Transverse colon (tissue), 4 donors: Measurements from ENCODE around the gene PPP3CA. TPM values are rescaled to one million over a fixed set of nuclear protein-coding genes. Genes with fewer than 3 reads are reported as not detected.

ENCODE experiments used
- DNase-seq: peaks from one replicate; pipeline ENCODE4 v3.0.0-alpha.2; 2019
- H3K27ac ChIP-seq, 4 donors: fragments of 200-600 bp; sonication (generic); 2 replicates each; pipeline ENCODE4 v1.5.1; 2016 to 2018; ENCODE audit warnings: inconsistent platforms in 4 of 4
- H3K27me3 ChIP-seq: fragments of 200-600 bp; sonication (generic); 2 replicates; pipeline ENCODE4 v1.5.1; 2017; ENCODE audit warnings: inconsistent platforms
- H3K36me3 ChIP-seq, 4 donors: fragments of 200-600 bp; sonication (generic); 2 replicates each; pipeline ENCODE4 v1.5.1; 2017 to 2019; ENCODE audit warnings: inconsistent platforms in 4 of 4
- H3K4me1 ChIP-seq, 4 donors: fragments of 200-600 bp; sonication (generic); 2 replicates each; pipeline ENCODE4 v1.5.1; 2017 to 2020; ENCODE audit warnings: inconsistent platforms in 4 of 4
- H3K4me3 ChIP-seq, 4 donors: fragments of 200-600 bp; sonication (generic); 1 replicate in 1 of 4; 2 replicates in 3 of 4; pipeline versions ENCODE4 v1.5.1 to v1.6.1; 2017 to 2019; ENCODE audit warnings: inconsistent platforms in 4 of 4
- H3K9me3 ChIP-seq, 2 donors: fragments of 200-600 bp; sonication (generic); 2 replicates each; pipeline ENCODE4 v1.5.1; 2017 to 2019; ENCODE audit warnings: inconsistent platforms in 2 of 2
- EP300 ChIP-seq: sonication (generic); formaldehyde crosslinking; IDR thresholded peaks from one replicate; pipeline ENCODE4 v1.6.1; 2017; ENCODE audit warnings: antibody characterized with exemption, low read depth
- POLR2A ChIP-seq: fragments of 450-650 bp; IDR thresholded peaks from one replicate; pipeline ENCODE4 v1.6.1; 2016; ENCODE audit warnings: antibody characterized with exemption, mild to moderate bottlenecking, moderate library complexity
- POLR2AphosphoS5 ChIP-seq, 3 donors: sonication (generic); formaldehyde crosslinking; IDR thresholded peaks; one replicate each; pipeline ENCODE4 v1.6.1; 2016; ENCODE audit warnings: antibody characterized with exemption in 3 of 3
- WGBS, 2 donors: methylation state at CpG; one replicate each; pipeline ENCODE4 v1.1.5; 2018; ENCODE audit warnings: low coverage in 1 of 2; 5-methylcytosine and 5-hydroxymethylcytosine counted together
- in situ Hi-C, 4 donors: fragments of 200-750 bp; cut with MboI; loops; one replicate each; pipeline versions ENCODE4 v1.15.0 to v1.15.1; 2017; ENCODE audit warnings: low sequenced_read_pairs in 3 of 4, low pct_ligation_motif_present in 1 of 4, low pct_unique_long_range_greater_than_20kb in 1 of 4
- intact Hi-C: fragments of 100-400 bp; cut with DNase I; formaldehyde crosslinking; loops from one replicate; pipeline ENCODE4 v1.15.1; 2023; ENCODE audit warnings: low total_unique reads
- total RNA-seq, 4 donors: library from RNA; depleted of rRNA; stranded (reverse); fragments of >200 nt; gene quantifications; one replicate each; pipeline ENCODE4 v1.1.0, GENCODE V29; 2016
- TF ChIP-seq, protein P1 (sequence below), 5 experiments: fragments of 200-600 bp in 3 of 5; fragments of 450-650 bp in 2 of 5; sonication (generic) in 3 of 5; IDR thresholded peaks; 1 replicate in 2 of 5; 2 replicates in 3 of 5; pipeline ENCODE4 v1.5.1; 2016 to 2017; ENCODE audit warnings: antibody characterized with exemption in 5 of 5, inconsistent platforms in 3 of 5, mild to moderate bottlenecking in 2 of 5, moderate library complexity in 1 of 5

Gene PPP3CA
- total RNA-seq, 4 donors from 2014 or later: 29.2 to 50.7 (median 37.7) TPM

- Histone ChIP-seq H3K4me1 (peaks cover 0 to 12% (median 0%) of the 10 kb centered on the region in 4 donors), H3K27ac (no peak overlapping the region), H3K36me3 (no peaks in the 10 kb centered on the region), H3K27me3 (no peaks in the 10 kb centered on the region), H3K4me3 (no peak overlapping the region), H3K9me3 (no peaks in the 10 kb centered on the region)
- TF ChIP-seq EP300: no peak
- TF ChIP-seq, protein P1, sequence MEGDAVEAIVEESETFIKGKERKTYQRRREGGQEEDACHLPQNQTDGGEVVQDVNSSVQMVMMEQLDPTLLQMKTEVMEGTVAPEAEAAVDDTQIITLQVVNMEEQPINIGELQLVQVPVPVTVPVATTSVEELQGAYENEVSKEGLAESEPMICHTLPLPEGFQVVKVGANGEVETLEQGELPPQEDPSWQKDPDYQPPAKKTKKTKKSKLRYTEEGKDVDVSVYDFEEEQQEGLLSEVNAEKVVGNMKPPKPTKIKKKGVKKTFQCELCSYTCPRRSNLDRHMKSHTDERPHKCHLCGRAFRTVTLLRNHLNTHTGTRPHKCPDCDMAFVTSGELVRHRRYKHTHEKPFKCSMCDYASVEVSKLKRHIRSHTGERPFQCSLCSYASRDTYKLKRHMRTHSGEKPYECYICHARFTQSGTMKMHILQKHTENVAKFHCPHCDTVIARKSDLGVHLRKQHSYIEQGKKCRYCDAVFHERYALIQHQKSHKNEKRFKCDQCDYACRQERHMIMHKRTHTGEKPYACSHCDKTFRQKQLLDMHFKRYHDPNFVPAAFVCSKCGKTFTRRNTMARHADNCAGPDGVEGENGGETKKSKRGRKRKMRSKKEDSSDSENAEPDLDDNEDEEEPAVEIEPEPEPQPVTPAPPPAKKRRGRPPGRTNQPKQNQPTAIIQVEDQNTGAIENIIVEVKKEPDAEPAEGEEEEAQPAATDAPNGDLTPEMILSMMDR (IDR thresholded peaks at IDR 0.05): no peak
- no peak for TF ChIP-seq POLR2AphosphoS5 (IDR thresholded peaks at IDR 0.05)
- no peak for TF ChIP-seq POLR2A
- in situ Hi-C loops: no loop called here
- intact Hi-C loops: no loop called here
- 71 to 81% methylated on average over 1 of the region's 1 CpG for WGBS, 2 donors
- DNase-seq: no peak
Measured at GRCh38 chr4:101329592-101329991, 17.7 kb downstream of the PPP3CA start.

DNA sequence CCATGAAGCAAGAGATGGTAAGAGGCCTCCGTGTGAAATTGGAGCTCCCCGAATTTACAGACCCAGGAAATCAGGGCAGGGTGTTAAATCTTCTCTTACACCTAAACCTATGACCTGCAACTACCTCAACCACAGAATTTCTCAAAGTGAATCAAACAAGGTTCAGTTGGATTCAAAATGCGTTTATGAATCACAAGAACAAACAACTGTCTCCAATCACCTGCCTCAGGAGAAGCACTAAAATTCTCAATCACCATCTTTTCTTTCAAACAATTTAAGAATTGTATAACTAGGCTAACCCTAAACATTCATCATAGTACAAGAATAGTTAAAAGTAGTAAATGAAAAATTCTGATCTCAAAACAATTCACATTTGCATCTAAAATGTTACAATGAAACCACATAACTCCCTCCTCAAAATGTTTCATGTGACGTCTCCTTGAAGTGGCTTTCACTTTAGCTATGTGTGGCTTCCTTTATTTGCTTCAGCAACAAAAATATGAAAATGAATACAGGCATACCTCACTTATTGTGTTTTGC, 19.2 kb downstream of the PPP3CA start:
- WGBS, 2 donors: 72% methylated on average over 2 to 4 of the region's 4 CpGs
- Histone ChIP-seq H3K4me1 (peaks cover 0 to 12% (median 0%) of the 10 kb centered on the region in 4 donors), H3K27me3 (no peaks in the 10 kb centered on the region), H3K27ac (no peak overlapping the region), H3K36me3 (no peaks in the 10 kb centered on the region), H3K4me3 (no peak overlapping the region), H3K9me3 (no peaks in the 10 kb centered on the region)
- DNase-seq: no peak
- intact Hi-C loops (no loop called here), in situ Hi-C loops (no loop called here)
- TF ChIP-seq, protein P1 (IDR thresholded peaks at IDR 0.05): no peak
- no peak for TF ChIP-seq POLR2A
- TF ChIP-seq EP300: no peak
- TF ChIP-seq POLR2AphosphoS5 (IDR thresholded peaks at IDR 0.05): no peak

DNA sequence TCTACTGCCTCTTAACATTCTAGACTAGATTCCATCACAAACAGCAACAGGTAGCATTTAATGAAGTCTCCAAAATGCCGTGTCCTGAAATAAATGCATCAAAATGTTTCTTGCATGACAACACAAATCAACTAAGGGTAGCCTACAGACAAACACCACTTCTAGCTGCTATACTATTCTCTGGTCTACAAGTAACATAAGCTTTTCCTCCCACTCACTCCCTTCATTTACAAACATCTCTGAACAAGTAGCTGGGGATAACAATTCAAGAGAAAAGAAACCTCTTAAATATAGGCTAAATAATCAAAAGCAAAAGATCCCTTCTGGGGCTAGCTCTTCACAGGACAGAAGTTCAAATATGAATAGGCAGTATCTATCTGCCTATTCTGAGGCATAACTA, 20.8 kb downstream of the PPP3CA start:
- peaks cover 0 to 17% (median 0%) of the 10 kb centered on the region in 4 donors for H3K4me1 ChIP-seq
- no peaks in the 10 kb centered on the region for H3K27me3 ChIP-seq
- H3K36me3 ChIP-seq: no peaks in the 10 kb centered on the region
- intact Hi-C loops: no loop called here
- no peak overlapping the region for H3K27ac ChIP-seq
- no peak overlapping the region for H3K4me3 ChIP-seq
- TF ChIP-seq, protein P1 (IDR thresholded peaks at IDR 0.05): no peak
- TF ChIP-seq EP300 (no peak), POLR2AphosphoS5 (IDR thresholded peaks at IDR 0.05) (no peak), POLR2A (no peak)
- H3K9me3 ChIP-seq: no peaks in the 10 kb centered on the region
- WGBS, 2 donors: 76 to 100% methylated on average over 1 of the region's 1 CpG
- no peak for DNase-seq
- in situ Hi-C loops: no loop called here

DNA sequence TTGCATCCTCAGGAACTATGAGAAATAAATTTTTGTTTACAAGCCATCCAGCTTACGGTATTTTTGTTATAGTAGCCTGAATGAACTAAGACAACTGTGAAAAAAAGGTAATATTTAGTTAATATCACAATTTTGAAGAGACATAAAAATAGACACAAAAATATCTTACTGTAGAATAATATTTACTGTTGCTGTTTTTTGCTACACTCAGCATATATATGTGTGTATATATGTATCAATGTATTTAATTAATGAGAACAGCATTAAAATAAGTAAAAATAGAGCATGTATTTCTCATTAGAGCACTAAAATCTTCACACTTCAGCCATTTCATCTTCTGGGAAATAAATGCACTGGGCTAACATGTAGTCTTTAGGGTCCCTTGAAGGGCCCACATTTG, 24.6 kb downstream of the PPP3CA start:
- Histone ChIP-seq H3K4me3 (no peak overlapping the region), H3K27ac (no peak overlapping the region), H3K4me1 (peaks cover 0 to 13% (median 0%) of the 10 kb centered on the region in 4 donors), H3K36me3 (no peaks in the 10 kb centered on the region), H3K9me3 (peaks cover 0 to 4% of the 10 kb centered on the region in 2 donors), H3K27me3 (no peaks in the 10 kb centered on the region)
- in situ Hi-C loops (no loop called here), intact Hi-C loops (no loop called here)
- 94 to 100% methylated on average over 1 of the region's 1 CpG for WGBS, 2 donors
- no peak for DNase-seq
- TF ChIP-seq POLR2AphosphoS5 (IDR thresholded peaks at IDR 0.05) (no peak), POLR2A (no peak)

- no peak for TF ChIP-seq EP300
- TF ChIP-seq POLR2AphosphoS5 (IDR thresholded peaks at IDR 0.05): no peak
- TF ChIP-seq, protein P1 (IDR thresholded peaks at IDR 0.05): no peak
- TF ChIP-seq POLR2A: no peak
- Histone ChIP-seq H3K4me1 (peaks cover 0 to 13% (median 0%) of the 10 kb centered on the region in 4 donors), H3K4me3 (no peak overlapping the region), H3K27me3 (no peaks in the 10 kb centered on the region), H3K36me3 (no peaks in the 10 kb centered on the region), H3K9me3 (peaks cover 0 to 4% of the 10 kb centered on the region in 2 donors), H3K27ac (no peak overlapping the region)
- intact Hi-C loops (no loop called here), in situ Hi-C loops (no loop called here)
- no peak for DNase-seq
- 60 to 66% methylated on average over 4 of the region's 4 CpGs for WGBS, 2 donors
Measured at GRCh38 chr4:101321481-101322042, 25.8 kb downstream of the PPP3CA start.
